ENCODE data around the gene PLA2G4E. TPM values are rescaled to one million over a fixed set of nuclear protein-coding genes. Genes with fewer than 3 reads are reported as not detected.

PLA2G4E gene
- total RNA-seq, 2 donors from 2014 or later = not detected

GRCh38 chr15:42065468-42065867, 44.6 kb upstream of the PLA2G4E start:
- no peaks in the 10 kb centered on the region for H3K9me3 Mint-ChIP-seq
- Histone ChIP-seq H3K27ac (ENCODE audit: low read depth, low read length) (no peak overlapping the region), H3K4me1 (ENCODE audit: control insufficient read depth, insufficient read depth, low read length) (peaks cover 2% of the 10 kb centered on the region), H3K9ac (ENCODE audit: extremely low read depth, low read length, poor library complexity, severe bottlenecking) (no peak overlapping the region), H3K27me3 (ENCODE audit: control insufficient read depth, insufficient read depth, low read length, poor library complexity, severe bottlenecking) (no peaks in the 10 kb centered on the region), H3K36me3 (ENCODE audit: control insufficient read depth, insufficient read depth, low read length) (no peaks in the 10 kb centered on the region), H3K4me3 (ENCODE audit: low read length) (no peak overlapping the region), H3K9me3 (ENCODE audit: control insufficient read depth, low read length) (no peaks in the 10 kb centered on the region)
- no peak overlapping the region for H3K4me3 Mint-ChIP-seq
- no peaks in the 10 kb centered on the region for H3K27me3 Mint-ChIP-seq (ENCODE audit: insufficient read depth)
- no peak for TF ChIP-seq CTCF (conservative IDR thresholded peaks at IDR 0.05)
- WGBS, 2 experiments (ENCODE audit: insufficient coverage in 1 of 2, insufficient read length in 1 of 2) = 87 to 93% methylated on average over 3 to 7 of the region's 7 CpGs
- H3K36me3 Mint-ChIP-seq (ENCODE audit: low read depth) = no peaks in the 10 kb centered on the region
- no peak overlapping the region for H3K27ac Mint-ChIP-seq
- DNase-seq = no peak
- H3K4me1 Mint-ChIP-seq = peaks cover 6% of the 10 kb centered on the region

GRCh38 chr15:42065033-42065432, 44.2 kb upstream of the PLA2G4E start:
- Mint-ChIP-seq H3K4me3 (no peak overlapping the region), H3K36me3 (ENCODE audit: low read depth) (no peaks in the 10 kb centered on the region), H3K9me3 (no peaks in the 10 kb centered on the region), H3K4me1 (peaks cover 6% of the 10 kb centered on the region), H3K27me3 (ENCODE audit: insufficient read depth) (no peaks in the 10 kb centered on the region), H3K27ac (no peak overlapping the region)
- Histone ChIP-seq H3K4me3 (ENCODE audit: low read length) (no peak overlapping the region), H3K9me3 (ENCODE audit: control insufficient read depth, low read length) (no peaks in the 10 kb centered on the region), H3K36me3 (ENCODE audit: control insufficient read depth, insufficient read depth, low read length) (no peaks in the 10 kb centered on the region), H3K9ac (ENCODE audit: extremely low read depth, low read length, poor library complexity, severe bottlenecking) (no peak overlapping the region), H3K27me3 (ENCODE audit: control insufficient read depth, insufficient read depth, low read length, poor library complexity, severe bottlenecking) (no peaks in the 10 kb centered on the region), H3K4me1 (ENCODE audit: control insufficient read depth, insufficient read depth, low read length) (peaks cover 2% of the 10 kb centered on the region), H3K27ac (ENCODE audit: low read depth, low read length) (no peak overlapping the region)
- 71 to 77% methylated on average over 4 to 7 of the region's 7 CpGs for WGBS, 2 experiments (ENCODE audit: insufficient coverage in 1 of 2, insufficient read length in 1 of 2)
- TF ChIP-seq CTCF (conservative IDR thresholded peaks at IDR 0.05) = no peak
- DNase-seq = no peak

- H3K9me3 Mint-ChIP-seq = no peaks in the 10 kb centered on the region
- H3K4me1 ChIP-seq (ENCODE audit: control insufficient read depth, insufficient read depth, low read length) = peaks cover 2% of the 10 kb centered on the region
- no peak for DNase-seq
- H3K36me3 Mint-ChIP-seq (ENCODE audit: low read depth) = no peaks in the 10 kb centered on the region
- no peak overlapping the region for H3K9ac ChIP-seq (ENCODE audit: extremely low read depth, low read length, poor library complexity, severe bottlenecking)
- H3K27ac ChIP-seq (ENCODE audit: low read depth, low read length) = no peak overlapping the region
- no peak for TF ChIP-seq CTCF (conservative IDR thresholded peaks at IDR 0.05)
- H3K4me3 ChIP-seq (ENCODE audit: low read length) = no peak overlapping the region
- H3K27me3 Mint-ChIP-seq (ENCODE audit: insufficient read depth) = no peaks in the 10 kb centered on the region
- H3K36me3 ChIP-seq (ENCODE audit: control insufficient read depth, insufficient read depth, low read length) = no peaks in the 10 kb centered on the region
- no peaks in the 10 kb centered on the region for H3K9me3 ChIP-seq (ENCODE audit: control insufficient read depth, low read length)
- H3K27me3 ChIP-seq (ENCODE audit: control insufficient read depth, insufficient read depth, low read length, poor library complexity, severe bottlenecking) = no peaks in the 10 kb centered on the region
- H3K4me1 Mint-ChIP-seq = peaks cover 6% of the 10 kb centered on the region
- no peak overlapping the region for H3K27ac Mint-ChIP-seq
- WGBS, 2 experiments (ENCODE audit: insufficient coverage in 1 of 2, insufficient read length in 1 of 2) = 89% methylated on average over 3 of the region's 4 CpGs; no CpG with 5 or more reads in 1 of the 2 experiments
- no peak overlapping the region for H3K4me3 Mint-ChIP-seq
These were observed 43.4 kb upstream of the PLA2G4E start for GRCh38 chr15:42064271-42064670.
